ENCODE data around the gene THSD4. TPM values are rescaled to one million over a fixed set of nuclear protein-coding genes. Genes with fewer than 3 reads are reported as not detected.

Gene THSD4
- total RNA-seq, 2 experiments from 2014 or later = not detected

DNA sequence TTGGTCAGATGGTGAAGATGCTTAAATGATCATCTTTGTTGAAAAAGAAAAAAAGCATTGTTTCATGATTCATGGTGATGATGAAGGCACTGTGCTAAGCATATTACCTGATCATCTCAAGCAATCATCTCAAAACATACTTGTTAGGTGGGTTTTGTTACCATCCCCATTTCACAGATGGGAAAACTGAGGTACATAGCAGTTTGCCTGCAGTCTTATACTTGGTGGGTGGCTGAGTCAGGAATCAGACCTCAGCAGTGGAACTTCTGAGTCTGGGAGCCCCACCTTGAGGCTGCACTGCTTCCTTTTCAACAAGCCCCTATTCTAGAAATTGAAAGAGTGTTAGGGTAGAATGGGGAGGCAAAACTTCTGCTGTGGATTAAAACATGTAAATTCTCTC, 341.1 kb downstream of the THSD4 start:
- no peaks in the 10 kb centered on the region for H3K36me3 ChIP-seq (ENCODE audit: insufficient read depth, low read length)
- no peaks in the 10 kb centered on the region for H3K4me1 Mint-ChIP-seq (ENCODE audit: low read depth)

DNA sequence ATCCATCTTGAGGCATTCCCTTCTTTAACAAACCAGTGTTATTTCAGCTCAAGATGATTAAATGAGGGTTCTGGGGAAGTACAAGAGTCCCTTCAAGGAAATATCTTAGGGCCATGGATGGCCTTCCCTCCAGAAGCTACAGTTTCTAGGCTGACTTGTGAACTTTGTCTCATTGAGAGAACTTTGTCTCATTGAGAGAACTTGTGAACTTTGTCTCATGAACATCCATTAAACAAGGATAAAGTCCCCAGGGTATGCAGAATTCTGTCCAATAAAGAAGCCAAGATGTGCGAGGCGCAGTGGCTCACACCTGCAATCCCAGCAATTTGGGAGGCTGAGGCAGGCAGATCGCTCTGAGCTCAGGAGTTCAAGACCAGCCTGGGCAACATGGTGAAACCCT, 341.5 kb downstream of the THSD4 start:
- Mint-ChIP-seq H3K27me3 (peaks cover 22% of the 10 kb centered on the region), H3K27ac (no peak overlapping the region), H3K4me1 (ENCODE audit: low read depth) (no peaks in the 10 kb centered on the region), H3K9me3 (no peaks in the 10 kb centered on the region), H3K4me3 (no peak overlapping the region), H3K36me3 (ENCODE audit: low read depth) (no peaks in the 10 kb centered on the region)
- intact Hi-C loops (cut with DNase I, micrococcal nuclease) = no loop called here
- no peaks in the 10 kb centered on the region for H3K4me1 ChIP-seq (ENCODE audit: insufficient read depth, low read length)
- CTCF ChIA-PET = interaction anchor here (0.6 kb wide), 1 partner anchor 560 kb away, joined by 3 read pairs; no protein-coding TSS in a partner anchor
- H3K4me3 ChIP-seq (ENCODE audit: low read length) = no peak overlapping the region
- H3K36me3 ChIP-seq (ENCODE audit: insufficient read depth, low read length) = no peaks in the 10 kb centered on the region
- H3K27ac ChIP-seq (ENCODE audit: low read depth in 1 of 2, low read length in 2 of 2) = no peak overlapping the region
- peaks cover 0 to 4% of the 10 kb centered on the region in 2 experiments for H3K27me3 ChIP-seq (ENCODE audit: control insufficient read depth in 1 of 2, insufficient read depth in 2 of 2, low read length in 2 of 2)
- no peaks in the 10 kb centered on the region for H3K9me3 ChIP-seq (ENCODE audit: control insufficient read depth in 1 of 2, insufficient read depth in 1 of 2, low read length in 2 of 2)
- POLR2A ChIA-PET = no interaction called here
- TF ChIP-seq, protein P1, sequence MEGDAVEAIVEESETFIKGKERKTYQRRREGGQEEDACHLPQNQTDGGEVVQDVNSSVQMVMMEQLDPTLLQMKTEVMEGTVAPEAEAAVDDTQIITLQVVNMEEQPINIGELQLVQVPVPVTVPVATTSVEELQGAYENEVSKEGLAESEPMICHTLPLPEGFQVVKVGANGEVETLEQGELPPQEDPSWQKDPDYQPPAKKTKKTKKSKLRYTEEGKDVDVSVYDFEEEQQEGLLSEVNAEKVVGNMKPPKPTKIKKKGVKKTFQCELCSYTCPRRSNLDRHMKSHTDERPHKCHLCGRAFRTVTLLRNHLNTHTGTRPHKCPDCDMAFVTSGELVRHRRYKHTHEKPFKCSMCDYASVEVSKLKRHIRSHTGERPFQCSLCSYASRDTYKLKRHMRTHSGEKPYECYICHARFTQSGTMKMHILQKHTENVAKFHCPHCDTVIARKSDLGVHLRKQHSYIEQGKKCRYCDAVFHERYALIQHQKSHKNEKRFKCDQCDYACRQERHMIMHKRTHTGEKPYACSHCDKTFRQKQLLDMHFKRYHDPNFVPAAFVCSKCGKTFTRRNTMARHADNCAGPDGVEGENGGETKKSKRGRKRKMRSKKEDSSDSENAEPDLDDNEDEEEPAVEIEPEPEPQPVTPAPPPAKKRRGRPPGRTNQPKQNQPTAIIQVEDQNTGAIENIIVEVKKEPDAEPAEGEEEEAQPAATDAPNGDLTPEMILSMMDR (IDR thresholded peaks at IDR 0.05) = no peak
- ATAC-seq (ENCODE audit: poor library complexity) = no peak
- no peak for DNase-seq

More for the DNA sequence above, 341.1 kb downstream of the THSD4 start:
- ATAC-seq (ENCODE audit: poor library complexity) = no peak
- intact Hi-C loops (cut with DNase I, micrococcal nuclease) = no loop called here
- TF ChIP-seq, protein P1 (IDR thresholded peaks at IDR 0.05) = no peak
- Mint-ChIP-seq H3K4me3 (no peak overlapping the region), H3K36me3 (ENCODE audit: low read depth) (no peaks in the 10 kb centered on the region), H3K9me3 (no peaks in the 10 kb centered on the region), H3K27ac (no peak overlapping the region), H3K27me3 (peaks cover 24% of the 10 kb centered on the region)
- no peaks in the 10 kb centered on the region for H3K9me3 ChIP-seq (ENCODE audit: control insufficient read depth in 1 of 2, insufficient read depth in 1 of 2, low read length in 2 of 2)
- POLR2A ChIA-PET = no interaction called here
- peaks cover 0 to 4% of the 10 kb centered on the region in 2 experiments for H3K27me3 ChIP-seq (ENCODE audit: control insufficient read depth in 1 of 2, insufficient read depth in 2 of 2, low read length in 2 of 2)
- no peaks in the 10 kb centered on the region for H3K4me1 ChIP-seq (ENCODE audit: insufficient read depth, low read length)
- no peak overlapping the region for H3K4me3 ChIP-seq (ENCODE audit: low read length)
- CTCF ChIA-PET = interaction anchor here (0.6 kb wide), 1 partner anchor 561 kb away, joined by 3 read pairs; no protein-coding TSS in a partner anchor
- no peak overlapping the region for H3K27ac ChIP-seq (ENCODE audit: low read depth in 1 of 2, low read length in 2 of 2)
- no peak for DNase-seq

DNA sequence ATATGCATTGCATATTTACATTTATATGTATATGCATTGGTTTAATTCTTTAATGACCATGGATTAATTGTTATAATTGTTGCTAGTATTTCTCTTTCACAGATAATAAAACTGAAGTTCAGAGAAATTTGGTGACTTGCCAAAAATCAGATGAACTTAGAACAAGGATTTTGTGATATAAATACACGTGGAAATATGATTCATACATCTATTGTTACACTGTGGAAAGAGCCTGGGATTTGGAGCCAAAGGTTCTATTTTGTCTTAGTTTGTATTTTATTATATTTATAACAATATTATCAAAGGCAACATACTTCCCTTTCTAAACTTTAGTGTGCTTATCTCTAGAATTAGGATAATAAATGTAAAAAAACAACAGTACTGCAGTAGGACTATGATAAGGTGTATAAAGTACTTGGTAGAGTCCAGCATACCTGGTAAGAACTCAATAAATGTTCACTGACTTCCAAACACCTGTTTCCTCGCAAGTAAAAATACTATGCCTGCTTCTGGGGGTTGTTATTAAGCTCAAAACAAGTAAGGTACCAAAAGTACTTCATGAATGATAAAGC, 342.9 kb downstream of the THSD4 start:
- TF ChIP-seq, protein P1 (IDR thresholded peaks at IDR 0.05) = no peak
- H3K4me3 ChIP-seq (ENCODE audit: low read length) = no peak overlapping the region
- no peaks in the 10 kb centered on the region for H3K9me3 Mint-ChIP-seq
- no peaks in the 10 kb centered on the region for H3K4me1 Mint-ChIP-seq (ENCODE audit: low read depth)
- no peaks in the 10 kb centered on the region for H3K36me3 Mint-ChIP-seq (ENCODE audit: low read depth)
- H3K27me3 ChIP-seq (ENCODE audit: control insufficient read depth in 1 of 2, insufficient read depth in 2 of 2, low read length in 2 of 2) = peaks cover 0 to 4% of the 10 kb centered on the region in 2 experiments
- ChIA-PET POLR2A (no interaction called here), CTCF (no interaction called here)
- no peaks in the 10 kb centered on the region for H3K36me3 ChIP-seq (ENCODE audit: insufficient read depth, low read length)
- H3K9me3 ChIP-seq (ENCODE audit: control insufficient read depth in 1 of 2, insufficient read depth in 1 of 2, low read length in 2 of 2) = no peaks in the 10 kb centered on the region
- no peak overlapping the region for H3K27ac ChIP-seq (ENCODE audit: low read depth in 1 of 2, low read length in 2 of 2)
- intact Hi-C loops (cut with DNase I, micrococcal nuclease) = no loop called here
- H3K27me3 Mint-ChIP-seq = peaks cover 20% of the 10 kb centered on the region
- ATAC-seq (ENCODE audit: poor library complexity) = no peak
- H3K4me1 ChIP-seq (ENCODE audit: insufficient read depth, low read length) = no peaks in the 10 kb centered on the region
- DNase-seq = no peak
- no peak overlapping the region for H3K27ac Mint-ChIP-seq
- H3K4me3 Mint-ChIP-seq = no peak overlapping the region

All from CD4-positive, alpha-beta T cell (primary cell).